Lung (tissue), 13 donors: ENCODE measurements around the gene POLR2A. TPM values are rescaled to one million over a fixed set of nuclear protein-coding genes. Genes with fewer than 3 reads are reported as not detected.
A peak's percentile ranks its signal among the peaks of the same experiment; 100 is the strongest.

Experiments
- ATAC-seq: fragments of 200-7000 bp; cut with Tn5 transposase; one replicate; pipeline ENCODE4 v1.9.1; 2020; ENCODE audit warnings: moderate number of reproducible peaks; ENCODE audit not compliant: insufficient read depth, low FRiP score
- DNase-seq, 3 donors: peaks; one replicate each; pipeline ENCODE4 v3.0.0-alpha.2; 2013 to 2017
- H3K27ac ChIP-seq, 2 donors: one replicate each; pipeline ENCODE4 v1.5.1; 2013; ENCODE audit warnings: mild to moderate bottlenecking in 2 of 2, moderate library complexity in 2 of 2, control low read depth in 1 of 2, inconsistent platforms in 1 of 2, low read depth in 1 of 2, low read length in 1 of 2
- H3K27me3 ChIP-seq, 3 donors: one replicate each; pipeline ENCODE4 v1.5.1; 2013; ENCODE audit warnings: low read length in 2 of 3; ENCODE audit not compliant: control insufficient read depth in 3 of 3, insufficient read depth in 3 of 3
- H3K36me3 ChIP-seq, 4 donors: one replicate each; pipeline ENCODE4 v1.5.1; 2013; ENCODE audit warnings: low read length in 4 of 4, mild to moderate bottlenecking in 1 of 4, moderate library complexity in 1 of 4; ENCODE audit not compliant: control insufficient read depth in 4 of 4, insufficient read depth in 4 of 4
- H3K4me1 ChIP-seq, 5 donors: one replicate each; pipeline ENCODE4 v1.5.1; 2013; ENCODE audit warnings: low read length in 5 of 5, mild to moderate bottlenecking in 2 of 5, moderate library complexity in 1 of 5; ENCODE audit not compliant: control insufficient read depth in 5 of 5, insufficient read depth in 5 of 5
- H3K4me3 ChIP-seq: one replicate; pipeline ENCODE4 v1.5.1; 2013; ENCODE audit warnings: mild to moderate bottlenecking, control low read depth, moderate library complexity
- H3K9ac ChIP-seq, 2 donors: one replicate each; pipeline ENCODE4 v1.5.1; 2013; ENCODE audit warnings: low read length in 2 of 2, control low read depth in 1 of 2; ENCODE audit not compliant: insufficient read depth in 1 of 2
- H3K9me3 ChIP-seq, 4 donors: one replicate each; pipeline ENCODE4 v1.5.1; 2013; ENCODE audit warnings: low read length in 3 of 4, mild to moderate bottlenecking in 1 of 4, moderate library complexity in 1 of 4; ENCODE audit not compliant: control insufficient read depth in 4 of 4, insufficient read depth in 3 of 4
- WGBS, 2 donors: extraction: QIAGEN DNeasy Blood & Tissue Kit; methylation state at CpG; one replicate each; pipeline ENCODE4 v1.1.7; 2013; 5-methylcytosine and 5-hydroxymethylcytosine counted together
- polyA plus RNA-seq, 2 donors: library from polyadenylated mRNA; stranded (reverse); fragments of 200-250 nt; gene quantifications; one replicate each; pipeline ENCODE4 v1.2.1, GENCODE V29; 2013
- small RNA-seq: library from RNA; depleted of rRNA; stranded (forward); fragments of <200 nt; gene quantifications from one replicate; pipeline ENCODE3, GENCODE V24; 2014; ENCODE audit warnings: low replicate concordance
- total RNA-seq, 2 donors: library from RNA; depleted of rRNA in 1 of 2; stranded (reverse); fragments of >200 nt in 1 of 2; gene quantifications; one replicate each; pipeline ENCODE4 v1.2.1, GENCODE V29; 2014 to 2021
- TF ChIP-seq, protein P1 (sequence below): IDR thresholded peaks from 2 replicates; pipeline ENCODE4 v1.5.1; 2012; ENCODE audit warnings: mild to moderate bottlenecking; ENCODE audit errors: control extremely low read depth, extremely low read depth
- donor health status: control.
- donor health status: control.
- donor health status: Bipolar disorder and iron deficiency.
- donor health status: healthy.
- donor health status: DM: yes; HTN: yes; CAD: no.

The POLR2A gene
- total and polyA plus RNA-seq, 4 donors: 37.8 to 129 (median 76.9) TPM

DNA sequence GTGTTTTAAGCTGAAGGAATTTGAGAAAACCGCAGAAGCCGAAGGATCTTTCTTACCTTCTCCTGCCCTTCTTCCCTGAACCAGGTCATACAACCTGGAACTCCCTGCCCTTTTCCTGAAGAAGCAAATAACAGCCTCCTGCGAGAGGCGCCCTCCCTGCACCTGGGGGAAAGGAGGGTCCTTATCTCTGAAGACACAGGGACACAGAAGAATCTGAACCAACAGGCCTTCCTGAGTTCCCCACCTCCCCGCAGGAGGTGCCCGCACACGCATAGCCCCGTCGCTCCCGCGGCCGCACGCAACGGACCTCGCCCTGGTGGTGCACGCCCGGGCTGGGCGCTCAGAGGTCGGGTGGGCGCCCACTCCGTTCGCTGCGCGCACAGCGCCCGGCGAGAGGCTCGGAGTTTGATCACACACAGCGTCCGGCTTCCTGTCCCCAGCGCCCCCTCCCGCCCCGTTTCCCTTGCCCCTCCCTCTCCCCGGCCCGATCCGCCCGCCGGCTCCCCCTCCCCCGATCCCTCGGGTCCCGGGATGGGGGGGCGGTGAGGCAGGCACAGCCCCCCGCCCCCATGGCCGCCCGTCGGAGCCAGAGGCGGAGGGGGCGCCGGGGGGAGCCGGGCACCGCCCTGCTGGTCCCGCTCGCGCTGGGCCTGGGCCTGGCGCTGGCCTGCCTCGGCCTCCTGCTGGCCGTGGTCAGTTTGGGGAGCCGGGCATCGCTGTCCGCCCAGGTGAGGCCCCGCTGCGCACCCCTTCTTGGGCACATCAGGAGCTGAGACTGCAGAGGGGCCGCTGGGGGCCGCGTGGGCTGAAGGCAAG is 64.6 kb downstream of the POLR2A start, which contains the start of gene TNFSF12:
TNFSF12 (plus strand) TSS at position 474 of the 816 bp plus-strand sequence; CDS start at position 570, 96 bp downstream.
- Histone ChIP-seq H3K4me1 (peaks cover 0 to 10% (median 4%) of the 10 kb centered on the region in 5 donors), H3K27ac (peak within 1 kb of the TSS; percentile 66 to 91), H3K4me3 (peak within 1 kb of the TSS; percentile 74), H3K9ac (peak within 1 kb of the TSS; percentile 67 to 93), H3K27me3 (no peaks in the 10 kb centered on the region), H3K9me3 (no peaks in the 10 kb centered on the region), H3K36me3 (peaks cover 0 to 3% (median under 1%) of the 10 kb centered on the region in 4 donors)
- TF ChIP-seq, protein P1, sequence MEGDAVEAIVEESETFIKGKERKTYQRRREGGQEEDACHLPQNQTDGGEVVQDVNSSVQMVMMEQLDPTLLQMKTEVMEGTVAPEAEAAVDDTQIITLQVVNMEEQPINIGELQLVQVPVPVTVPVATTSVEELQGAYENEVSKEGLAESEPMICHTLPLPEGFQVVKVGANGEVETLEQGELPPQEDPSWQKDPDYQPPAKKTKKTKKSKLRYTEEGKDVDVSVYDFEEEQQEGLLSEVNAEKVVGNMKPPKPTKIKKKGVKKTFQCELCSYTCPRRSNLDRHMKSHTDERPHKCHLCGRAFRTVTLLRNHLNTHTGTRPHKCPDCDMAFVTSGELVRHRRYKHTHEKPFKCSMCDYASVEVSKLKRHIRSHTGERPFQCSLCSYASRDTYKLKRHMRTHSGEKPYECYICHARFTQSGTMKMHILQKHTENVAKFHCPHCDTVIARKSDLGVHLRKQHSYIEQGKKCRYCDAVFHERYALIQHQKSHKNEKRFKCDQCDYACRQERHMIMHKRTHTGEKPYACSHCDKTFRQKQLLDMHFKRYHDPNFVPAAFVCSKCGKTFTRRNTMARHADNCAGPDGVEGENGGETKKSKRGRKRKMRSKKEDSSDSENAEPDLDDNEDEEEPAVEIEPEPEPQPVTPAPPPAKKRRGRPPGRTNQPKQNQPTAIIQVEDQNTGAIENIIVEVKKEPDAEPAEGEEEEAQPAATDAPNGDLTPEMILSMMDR: no peak
- ATAC-seq (peak; percentile 50), DNase-seq (peak; percentile 64 to 73 (median 68))
- 1 to 6% methylated on average over 59 to 64 of the region's 65 CpGs for WGBS, 2 donors

Small RNA genes lying within 50 kb of the gene (small RNA-seq; reads per million reads assigned to genes)
- not detected for gene RF00019

Other genes with a start within 250 kb of the POLR2A start
Only the 30 nearest of the 40 such genes appear.
- gene SLC2A4, start 202.6 kb upstream of the POLR2A start, total RNA-seq: 1 to 10 TPM; 1.2 to 2.0 TPM
- gene SLC2A4, start 202.6 kb upstream of the POLR2A start, polyA plus RNA-seq: 1 to 10 TPM; 1.1 to 1.3 TPM
- gene YBX2, start 189.7 kb upstream of the POLR2A start, total RNA-seq: under 1 TPM; 0.28 to 0.57 TPM
- gene YBX2, start 189.7 kb upstream of the POLR2A start, polyA plus RNA-seq: under 1 TPM; 0.03 to 0.53 TPM
- gene EIF5A, start 176.7 kb upstream of the POLR2A start, total RNA-seq: 100 to 1,000 TPM; 104 to 516 TPM
- 100 to 1,000 TPM; 596 to 607 TPM for gene EIF5A, start 176.7 kb upstream of the POLR2A start, polyA plus RNA-seq
- 10 to 100 TPM; 23.8 to 57.0 TPM for gene GPS2, start 169.0 kb upstream of the POLR2A start, total RNA-seq
- 10 to 100 TPM; 68.6 to 71.6 TPM for gene GPS2, start 169.0 kb upstream of the POLR2A start, polyA plus RNA-seq
- gene NEURL4, start 155.0 kb upstream of the POLR2A start, total RNA-seq: 10 to 100 TPM; 21.7 to 33.9 TPM
- gene NEURL4, start 155.0 kb upstream of the POLR2A start, polyA plus RNA-seq: 10 to 100 TPM; 17.3 to 27.0 TPM
- 10 to 100 TPM in 1 of 2 donors, 1 to 10 TPM in 1; 9.2 to 27.0 TPM for gene ACAP1, start 147.8 kb upstream of the POLR2A start, total RNA-seq
- gene ACAP1, start 147.8 kb upstream of the POLR2A start, polyA plus RNA-seq: 10 to 100 TPM; 17.2 to 39.4 TPM
- gene KCTD11, start 132.2 kb upstream of the POLR2A start, total RNA-seq: 10 to 100 TPM in 1 of 2 donors, 1 to 10 TPM in 1; 5.9 to 14.9 TPM
- 10 to 100 TPM; 11.1 to 14.1 TPM for gene KCTD11, start 132.2 kb upstream of the POLR2A start, polyA plus RNA-seq
- not detected for gene TMEM95, start 129.2 kb upstream of the POLR2A start, total RNA-seq
- gene TMEM95, start 129.2 kb upstream of the POLR2A start, polyA plus RNA-seq: not detected
- gene TNK1, start 103.3 kb upstream of the POLR2A start, total RNA-seq: 1 to 10 TPM; 5.4 to 8.2 TPM
- 1 to 10 TPM; 3.7 to 6.0 TPM for gene TNK1, start 103.3 kb upstream of the POLR2A start, polyA plus RNA-seq
- gene PLSCR3, start 89.8 kb upstream of the POLR2A start, total RNA-seq: 10 to 100 TPM; 32.4 to 43.0 TPM
- 10 to 100 TPM; 19.2 to 36.0 TPM for gene PLSCR3, start 89.8 kb upstream of the POLR2A start, polyA plus RNA-seq
- gene TMEM256, start 80.3 kb upstream of the POLR2A start, total RNA-seq: 10 to 100 TPM; 70.2 to 78.7 TPM
- 100 to 1,000 TPM in 1 of 2 donors, 10 to 100 TPM in 1; 71.6 to 247 TPM for gene TMEM256, start 80.3 kb upstream of the POLR2A start, polyA plus RNA-seq
- 10 to 100 TPM; 11.2 to 15.2 TPM for gene NLGN2, start 76.5 kb upstream of the POLR2A start, total RNA-seq
- gene NLGN2, start 76.5 kb upstream of the POLR2A start, polyA plus RNA-seq: 1 to 10 TPM; 5.0 to 5.1 TPM
- gene SPEM1, start 64.0 kb upstream of the POLR2A start, total RNA-seq: not detected
- not detected for gene SPEM1, start 64.0 kb upstream of the POLR2A start, polyA plus RNA-seq
- not detected for gene SPEM2, start 58.8 kb upstream of the POLR2A start, total RNA-seq
- not detected for gene SPEM2, start 58.8 kb upstream of the POLR2A start, polyA plus RNA-seq
- not detected for gene SPEM3, start 55.5 kb upstream of the POLR2A start, total RNA-seq
- gene SPEM3, start 55.5 kb upstream of the POLR2A start, polyA plus RNA-seq: not detected
- gene TMEM102, start 48.9 kb upstream of the POLR2A start, total RNA-seq: 1 to 10 TPM; 4.8 to 9.0 TPM
- 1 to 10 TPM; 5.5 to 8.4 TPM for gene TMEM102, start 48.9 kb upstream of the POLR2A start, polyA plus RNA-seq
- 1 to 10 TPM in 1 of 2 donors, under 1 TPM in 1; 0.52 to 3.5 TPM for gene FGF11, start 44.9 kb upstream of the POLR2A start, total RNA-seq
- gene FGF11, start 44.9 kb upstream of the POLR2A start, polyA plus RNA-seq: under 1 TPM; 0.47 to 0.79 TPM
- 10 to 100 TPM; 10.5 to 10.7 TPM for gene CHRNB1, start 39.3 kb upstream of the POLR2A start, total RNA-seq
- gene CHRNB1, start 39.3 kb upstream of the POLR2A start, polyA plus RNA-seq: 10 to 100 TPM in 1 of 2 donors, 1 to 10 TPM in 1; 7.0 to 11.9 TPM
- 10 to 100 TPM; 40.4 to 56.4 TPM for gene ZBTB4, start 4.7 kb upstream of the POLR2A start, total RNA-seq
- gene ZBTB4, start 4.7 kb upstream of the POLR2A start, polyA plus RNA-seq: 10 to 100 TPM; 20.1 to 26.5 TPM
- gene SLC35G6, start 2.9 kb upstream of the POLR2A start, total RNA-seq: not detected
- not detected for gene SLC35G6, start 2.9 kb upstream of the POLR2A start, polyA plus RNA-seq
- 10 to 100 TPM; 15.1 to 46.5 TPM for gene TNFSF12, start 64.7 kb downstream of the POLR2A start, total RNA-seq
- gene TNFSF12, start 64.7 kb downstream of the POLR2A start, polyA plus RNA-seq: 10 to 100 TPM; 35.4 to 72.2 TPM
- 100 to 1,000 TPM in 1 of 2 donors, 10 to 100 TPM in 1; 48.7 to 140 TPM for gene TNFSF13, start 74.4 kb downstream of the POLR2A start, total RNA-seq
- gene TNFSF13, start 74.4 kb downstream of the POLR2A start, polyA plus RNA-seq: 100 to 1,000 TPM in 1 of 2 donors, 10 to 100 TPM in 1; 86.0 to 101 TPM
- 10 to 100 TPM; 34.0 to 48.3 TPM for gene SENP3, start 77.6 kb downstream of the POLR2A start, total RNA-seq
- gene SENP3, start 77.6 kb downstream of the POLR2A start, polyA plus RNA-seq: 10 to 100 TPM; 48.9 to 54.4 TPM
- 100 to 1,000 TPM in 1 of 2 donors, 10 to 100 TPM in 1; 33.3 to 358 TPM for gene CD68, start 95.3 kb downstream of the POLR2A start, total RNA-seq
- gene CD68, start 95.3 kb downstream of the POLR2A start, polyA plus RNA-seq: 100 to 1,000 TPM; 431 to 595 TPM
- 10 to 100 TPM; 42.3 to 71.5 TPM for gene MPDU1, start 99.5 kb downstream of the POLR2A start, total RNA-seq
- gene MPDU1, start 99.5 kb downstream of the POLR2A start, polyA plus RNA-seq: 10 to 100 TPM; 98.1 to 99.5 TPM
- gene SOX15, start 105.7 kb downstream of the POLR2A start, total RNA-seq: under 1 TPM in 1 of 2 donors, not detected in 1; 0.86 TPM
- gene SOX15, start 105.7 kb downstream of the POLR2A start, polyA plus RNA-seq: 1 to 10 TPM in 1 of 2 donors, under 1 TPM in 1; 0.68 to 1.1 TPM
- gene FXR2, start 130.5 kb downstream of the POLR2A start, total RNA-seq: 10 to 100 TPM; 29.0 to 29.5 TPM
- gene FXR2, start 130.5 kb downstream of the POLR2A start, polyA plus RNA-seq: 10 to 100 TPM; 30.6 to 31.1 TPM
- 10 to 100 TPM; 50.7 to 86.4 TPM for gene SAT2, start 143.5 kb downstream of the POLR2A start, total RNA-seq
- 100 to 1,000 TPM in 1 of 2 donors, 10 to 100 TPM in 1; 92.7 to 168 TPM for gene SAT2, start 143.5 kb downstream of the POLR2A start, polyA plus RNA-seq
- gene SHBG, start 145.8 kb downstream of the POLR2A start, total RNA-seq: under 1 TPM; 0.28 to 0.63 TPM
- gene SHBG, start 145.8 kb downstream of the POLR2A start, polyA plus RNA-seq: under 1 TPM; 0.16 to 0.57 TPM
- 10 to 100 TPM in 1 of 2 donors, 1 to 10 TPM in 1; 1.1 to 16.0 TPM for gene ATP1B2, start 166.6 kb downstream of the POLR2A start, total RNA-seq
- under 1 TPM; 0.31 to 0.61 TPM for gene ATP1B2, start 166.6 kb downstream of the POLR2A start, polyA plus RNA-seq